Heart left ventricle (tissue), 16 donors: ENCODE results near the gene SUDS3. TPM values are rescaled to one million over a fixed set of nuclear protein-coding genes. Genes with fewer than 3 reads are reported as not detected.

Source experiments
- ATAC-seq, 4 donors: fragments of 200-7000 bp; cut with Tn5 transposase; one replicate each; pipeline ENCODE4 v1.9.1; 2020 to 2022; ENCODE audit warnings: moderate library complexity in 4 of 4, mild to moderate bottlenecking in 3 of 4, moderate number of reproducible peaks in 1 of 4
- DNase-seq, 5 donors: peaks; one replicate each; pipeline ENCODE4 v3.0.0-alpha.2; 2020
- H3K27ac ChIP-seq, 12 donors: fragments of 200-600 bp; sonication (generic) in 4 of 12; one replicate each; pipeline versions ENCODE4 v1.5.0 to v1.8.0; 2016 to 2022; ENCODE audit warnings: mild to moderate bottlenecking in 2 of 12
- H3K27me3 ChIP-seq, 9 donors: fragments of 200-600 bp; sonication (generic) in 2 of 9; one replicate each; pipeline versions ENCODE4 v1.5.1 to v1.8.0; 2016 to 2022; ENCODE audit warnings: mild to moderate bottlenecking in 3 of 9
- H3K36me3 ChIP-seq, 9 donors: fragments of 200-600 bp; sonication (generic) in 2 of 9; one replicate each; pipeline versions ENCODE4 v1.5.0 to v1.8.0; 2018 to 2022; ENCODE audit warnings: mild to moderate bottlenecking in 2 of 9
- H3K4me1 ChIP-seq, 12 donors: fragments of 200-600 bp; sonication (generic) in 4 of 12; one replicate each; pipeline versions ENCODE4 v1.5.0 to v1.8.0; 2016 to 2022; ENCODE audit warnings: mild to moderate bottlenecking in 3 of 12
- H3K4me3 ChIP-seq, 12 donors: fragments of 200-600 bp; sonication (generic) in 4 of 12; one replicate each; pipeline versions ENCODE4 v1.5.0 to v1.8.0; 2017 to 2022; ENCODE audit warnings: mild to moderate bottlenecking in 9 of 12, moderate library complexity in 4 of 12
- H3K9me3 ChIP-seq, 12 donors: fragments of 200-600 bp; sonication (generic) in 4 of 12; one replicate each; pipeline versions ENCODE4 v1.5.0 to v1.8.0; 2016 to 2022; ENCODE audit warnings: mild to moderate bottlenecking in 1 of 12
- CTCF ChIP-seq, 12 donors: fragments of 200-600 bp; sonication (generic) in 4 of 12; IDR thresholded peaks; one replicate each; pipeline versions ENCODE4 v1.5.0 to v1.8.0; 2018 to 2022; ENCODE audit warnings: antibody characterized with exemption in 12 of 12, mild to moderate bottlenecking in 5 of 12
- POLR2A ChIP-seq, 2 donors: fragments of 450-650 bp; IDR thresholded peaks; one replicate each; pipeline ENCODE4 v1.6.1; 2017; ENCODE audit warnings: antibody characterized with exemption in 2 of 2, mild to moderate bottlenecking in 2 of 2, moderate library complexity in 2 of 2
- WGBS, 4 donors: extraction: QIAGEN DNeasy Blood & Tissue Kit in 2 of 4; methylation state at CpG; one replicate each; pipeline versions ENCODE4 v1.1.5 to v1.1.7; 2013 to 2018; 5-methylcytosine and 5-hydroxymethylcytosine counted together
- intact Hi-C, 10 donors: fragments of 100-400 bp; cut with DNase I; formaldehyde crosslinking; loops; one replicate each; pipeline versions ENCODE4 v1.11.1 to v1.14.2; 2022
- polyA plus RNA-seq, 2 donors: library from polyadenylated mRNA; stranded (reverse); fragments of 200-250 nt; gene quantifications; one replicate each; pipeline ENCODE4 v1.2.3, GENCODE V29; 2013
- total RNA-seq, 9 donors: library from RNA; depleted of rRNA in 2 of 9; stranded (reverse); fragments of >200 nt in 2 of 9; fragmentation: NEBNext Ultra II Directional in 3 of 9; extraction: Animal tissue kit (Norgen Biotek cat#: 25700) in 3 of 9; gene quantifications; one replicate each; pipeline versions ENCODE4 v1.1.0 to v1.2.4, GENCODE V29; 2016 to 2023
- donor health status: ischemic (EF 13 %, LVEDD 7.1; RV severe dilation, severe dysfunction).
- donor health status: healthy with polysubstance abuse.
- donor health status: DM: no; HTN: yes; CAD: no.
- donor health status: DM: no; HTN: no; CAD: no.
- donor health status: ischemic (EF 25% LVEDD 6.9; RV normal size, moderate dysfunction).
- donor health status: ischemic (EF 25% LVEDD 5.7; RV mildly dilated, moderate dysfunction).
- donor health status: healthy.
- donor health status: DM: yes; HTN: yes; CAD: no.
- donor health status: ischemic (EF 35%, LVEDD 5.7; RV mildly dilated, moderate dysfunction).
- donor health status: nonischemic (EF 11% LVEDD 7.7; RV severe dilation, severe dysfunction).
- donor health status: DM: yes; HTN: yes; CAD: no.
- donor health status: PGD.
- donor health status: ischemic (EF 29% LVEDD 5.4; RV normal size, mild dysfunction).
- donor health status: nonischemic (EF 23%, LVEDD 6.1; RV moderate dilation, normal function).

Gene SUDS3
- total and polyA plus RNA-seq, 11 donors = 8.0 to 32.1 (median 21.4) TPM

GRCh38 chr12:118447181-118447580 lies 70.8 kb downstream of the SUDS3 start:
- Histone ChIP-seq H3K36me3 (no peaks in the 10 kb centered on the region), H3K4me3 (no peak overlapping the region), H3K27ac (no peak overlapping the region), H3K27me3 (peaks cover 0 to 2% (median 0%) of the 10 kb centered on the region in 9 donors), H3K9me3 (no peaks in the 10 kb centered on the region), H3K4me1 (no peaks in the 10 kb centered on the region)
- intact Hi-C loops = loop anchor here in 5 of 10 donors (5.0 to 10.0 kb wide), 3 partner anchors 170 to 178 kb away; no protein-coding TSS in a partner anchor
- DNase-seq = no peak
- ATAC-seq = no peak
- WGBS, 4 donors = 55 to 75% (median 74%) methylated on average over 4 of the region's 4 CpGs
- no peak for TF ChIP-seq CTCF (IDR thresholded peaks at IDR 0.05)
- no peak for TF ChIP-seq POLR2A (IDR thresholded peaks at IDR 0.05)

- peak in 1 of 5 donors; percentile 34 for DNase-seq
- Histone ChIP-seq H3K4me3 (no peak overlapping the region), H3K36me3 (no peaks in the 10 kb centered on the region), H3K27ac (no peak overlapping the region), H3K9me3 (no peaks in the 10 kb centered on the region), H3K4me1 (no peaks in the 10 kb centered on the region), H3K27me3 (peaks cover 0 to 2% (median 0%) of the 10 kb centered on the region in 9 donors)
- 88 to 99% (median 94%) methylated on average over 1 of the region's 1 CpG for WGBS, 4 donors
- no peak for TF ChIP-seq CTCF (IDR thresholded peaks at IDR 0.05)
- TF ChIP-seq POLR2A (IDR thresholded peaks at IDR 0.05) = no peak
- no peak for ATAC-seq
- intact Hi-C loops = loop anchor here in 5 of 10 donors (5.0 to 10.0 kb wide), 3 partner anchors 169 to 176 kb away; no protein-coding TSS in a partner anchor
Measured at GRCh38 chr12:118448341-118448740, 72.0 kb downstream of the SUDS3 start.

GRCh38 chr12:118455327-118455726 lies 79.0 kb downstream of the SUDS3 start:
- no peak for ATAC-seq
- peaks cover 0 to under 1% (median 0%) of the 10 kb centered on the region in 9 donors for H3K27me3 ChIP-seq
- no peak for TF ChIP-seq CTCF (IDR thresholded peaks at IDR 0.05)
- no peak for TF ChIP-seq POLR2A (IDR thresholded peaks at IDR 0.05)
- intact Hi-C loops = no loop called here
- DNase-seq = no peak
- no peaks in the 10 kb centered on the region for H3K36me3 ChIP-seq
- H3K4me3 ChIP-seq = no peak overlapping the region
- no peak overlapping the region for H3K27ac ChIP-seq
- no peaks in the 10 kb centered on the region for H3K4me1 ChIP-seq
- 44 to 69% (median 67%) methylated on average over 3 of the region's 3 CpGs for WGBS, 4 donors
- H3K9me3 ChIP-seq = peaks cover 0 to 20% (median 0%) of the 10 kb centered on the region in 12 donors

- Histone ChIP-seq H3K27me3 (no peaks in the 10 kb centered on the region), H3K36me3 (no peaks in the 10 kb centered on the region), H3K4me3 (no peak overlapping the region), H3K4me1 (no peaks in the 10 kb centered on the region), H3K27ac (no peak overlapping the region), H3K9me3 (peaks cover 0 to 25% (median 0%) of the 10 kb centered on the region in 12 donors)
- ATAC-seq (no peak), DNase-seq (no peak)
- TF ChIP-seq POLR2A (IDR thresholded peaks at IDR 0.05) = no peak
- no peak for TF ChIP-seq CTCF (IDR thresholded peaks at IDR 0.05)
- intact Hi-C loops = no loop called here
Measured at GRCh38 chr12:118456741-118457140, 80.4 kb downstream of the SUDS3 start.
